ENCODE data around the gene IGFBP5.

Gene IGFBP5

GRCh38 chr2:216687111-216687510 lies 8.2 kb downstream of the IGFBP5 start:
- DNase-seq: no peak

- DNase-seq: no peak
Measured at GRCh38 chr2:216685327-216685875, 9.9 kb downstream of the IGFBP5 start.

GRCh38 chr2:216683846-216684245 lies 11.5 kb downstream of the IGFBP5 start:
- DNase-seq: peak; percentile 90

GRCh38 chr2:216681683-216682082 lies 13.7 kb downstream of the IGFBP5 start:
- no peak for DNase-seq

- DNase-seq: no peak
Measured at GRCh38 chr2:216680951-216681629, 14.3 kb downstream of the IGFBP5 start.

GRCh38 chr2:216679658-216680024 lies 15.7 kb downstream of the IGFBP5 start:
- no peak for DNase-seq

- DNase-seq: no peak
Measured at GRCh38 chr2:216678813-216679657, 16.3 kb downstream of the IGFBP5 start.

GRCh38 chr2:216678098-216678465 lies 17.3 kb downstream of the IGFBP5 start:
- no peak for DNase-seq

GRCh38 chr2:216677439-216678097 lies 17.8 kb downstream of the IGFBP5 start:
- no peak for DNase-seq

- DNase-seq: no peak
Measured at GRCh38 chr2:216676630-216677029, 18.7 kb downstream of the IGFBP5 start.

GRCh38 chr2:216674376-216674775 lies 21.0 kb downstream of the IGFBP5 start:
- DNase-seq: no peak

- no peak for DNase-seq
Measured at GRCh38 chr2:216673609-216674008, 21.7 kb downstream of the IGFBP5 start.

- no peak for DNase-seq
Measured at GRCh38 chr2:216673021-216673420, 22.3 kb downstream of the IGFBP5 start.

- no peak for DNase-seq
Measured at GRCh38 chr2:216672466-216672865, 22.9 kb downstream of the IGFBP5 start.

- DNase-seq: no peak
Measured at GRCh38 chr2:216671791-216672343, 23.5 kb downstream of the IGFBP5 start.

- no peak for DNase-seq
Measured at GRCh38 chr2:216671081-216671411, 24.3 kb downstream of the IGFBP5 start.

GRCh38 chr2:216670266-216671080 lies 24.9 kb downstream of the IGFBP5 start:
- no peak for DNase-seq

- DNase-seq: peak; percentile 70
Measured at GRCh38 chr2:216666461-216667233, 28.7 kb downstream of the IGFBP5 start.

GRCh38 chr2:216665717-216666116 lies 29.6 kb downstream of the IGFBP5 start:
- peak; percentile 51 for DNase-seq

- DNase-seq: peak; percentile 76
Measured at GRCh38 chr2:216665242-216665641, 30.1 kb downstream of the IGFBP5 start.

GRCh38 chr2:216664593-216665034 lies 30.7 kb downstream of the IGFBP5 start:
- DNase-seq: peak; percentile 42

GRCh38 chr2:216663846-216664245 lies 31.5 kb downstream of the IGFBP5 start:
- DNase-seq: no peak

Measured in fibroblast of upper back skin (primary cell).